ENCODE data around the gene TRAF7. TPM values are rescaled to one million over a fixed set of nuclear protein-coding genes. Genes with fewer than 3 reads are reported as not detected.

TRAF7 gene
- total RNA-seq, 1 donor from 2014 or later: 38.8 TPM

GRCh38 chr16:2151188-2152091, 4.1 kb upstream of the TRAF7 start:
- no peak for DNase-seq (ENCODE audit: extremely low spot score in 2 of 2)
- H3K27ac ChIP-seq: no peak overlapping the region
- TF ChIP-seq POLR2AphosphoS5 (IDR thresholded peaks at IDR 0.05; ENCODE audit: insufficient read depth in 1 of 2, low read depth in 1 of 2) (no peak), POLR2A (IDR thresholded peaks at IDR 0.05) (no peak), CTCF (IDR thresholded peaks at IDR 0.05) (no peak)
- no peaks in the 10 kb centered on the region for H3K36me3 ChIP-seq
- no peak overlapping the region for H3K4me3 ChIP-seq
- no peaks in the 10 kb centered on the region for H3K27me3 ChIP-seq
- intact Hi-C loops (cut with DNase I): loop anchor here (10.0 kb wide), 1 partner anchor 363 kb away; the partner anchor contains the start of gene ATP6V0C
- H3K9me3 ChIP-seq: no peaks in the 10 kb centered on the region
- peaks cover 77% of the 10 kb centered on the region for H3K4me1 ChIP-seq

GRCh38 chr16:2152695-2153506, 2.7 kb upstream of the TRAF7 start:
- intact Hi-C loops (cut with DNase I): loop anchor here (10.0 kb wide), 1 partner anchor 362 kb away; the partner anchor contains the start of gene ATP6V0C
- Histone ChIP-seq H3K9me3 (no peaks in the 10 kb centered on the region), H3K36me3 (no peaks in the 10 kb centered on the region), H3K4me1 (peaks cover 87% of the 10 kb centered on the region), H3K27me3 (no peaks in the 10 kb centered on the region), H3K4me3 (peak overlapping the region; percentile 69 to 90), H3K27ac (peak overlapping the region; percentile 58)
- TF ChIP-seq CTCF (IDR thresholded peaks at IDR 0.05) (no peak), POLR2A (IDR thresholded peaks at IDR 0.05) (no peak), POLR2AphosphoS5 (IDR thresholded peaks at IDR 0.05; ENCODE audit: insufficient read depth in 1 of 2, low read depth in 1 of 2) (no peak)
- DNase-seq (ENCODE audit: extremely low spot score in 2 of 2): no peak

- H3K9me3 ChIP-seq: no peaks in the 10 kb centered on the region
- TF ChIP-seq POLR2A (IDR thresholded peaks at IDR 0.05): no peak
- no peak for TF ChIP-seq POLR2AphosphoS5 (IDR thresholded peaks at IDR 0.05; ENCODE audit: insufficient read depth in 1 of 2, low read depth in 1 of 2)
- TF ChIP-seq CTCF (IDR thresholded peaks at IDR 0.05): no peak
- no peaks in the 10 kb centered on the region for H3K36me3 ChIP-seq
- peak overlapping the region; percentile 58 for H3K27ac ChIP-seq
- H3K27me3 ChIP-seq: no peaks in the 10 kb centered on the region
- peak overlapping the region; percentile 69 to 90 for H3K4me3 ChIP-seq
- DNase-seq (ENCODE audit: extremely low spot score in 2 of 2): no peak
- intact Hi-C loops (cut with DNase I): loop anchor here (10.0 kb wide), 1 partner anchor 360 kb away; the partner anchor contains the start of gene ATP6V0C
- peaks cover 89% of the 10 kb centered on the region for H3K4me1 ChIP-seq
These were observed 970 bp upstream of the TRAF7 start for GRCh38 chr16:2154533-2155090.

- Histone ChIP-seq H3K27me3 (no peaks in the 10 kb centered on the region), H3K9me3 (no peaks in the 10 kb centered on the region), H3K4me1 (peaks cover 89% of the 10 kb centered on the region), H3K36me3 (no peaks in the 10 kb centered on the region), H3K4me3 (peak overlapping the region; percentile 69 to 86), H3K27ac (peak overlapping the region; percentile 78)
- no peak for DNase-seq (ENCODE audit: extremely low spot score in 2 of 2)
- intact Hi-C loops (cut with DNase I): loop anchor here (10.0 kb wide), 1 partner anchor 359 kb away; the partner anchor contains the start of gene ATP6V0C
- TF ChIP-seq POLR2AphosphoS5 (IDR thresholded peaks at IDR 0.05; ENCODE audit: insufficient read depth in 1 of 2, low read depth in 1 of 2) (no peak), CTCF (IDR thresholded peaks at IDR 0.05) (no peak), POLR2A (IDR thresholded peaks at IDR 0.05) (no peak)
These were observed 631 bp downstream of the TRAF7 start for GRCh38 chr16:2155977-2156848.
